ENCODE results near the gene RELN. TPM values are rescaled to one million over a fixed set of nuclear protein-coding genes. Genes with fewer than 3 reads are reported as not detected.
A peak's percentile ranks its signal among the peaks of the same experiment; 100 is the strongest.

RELN gene
- total and polyA plus RNA-seq, 2 of the 13 experiments (the other 11 are each of a cell fraction or from before 2014, with no cell fraction given) = 315 to 332 TPM

DNA sequence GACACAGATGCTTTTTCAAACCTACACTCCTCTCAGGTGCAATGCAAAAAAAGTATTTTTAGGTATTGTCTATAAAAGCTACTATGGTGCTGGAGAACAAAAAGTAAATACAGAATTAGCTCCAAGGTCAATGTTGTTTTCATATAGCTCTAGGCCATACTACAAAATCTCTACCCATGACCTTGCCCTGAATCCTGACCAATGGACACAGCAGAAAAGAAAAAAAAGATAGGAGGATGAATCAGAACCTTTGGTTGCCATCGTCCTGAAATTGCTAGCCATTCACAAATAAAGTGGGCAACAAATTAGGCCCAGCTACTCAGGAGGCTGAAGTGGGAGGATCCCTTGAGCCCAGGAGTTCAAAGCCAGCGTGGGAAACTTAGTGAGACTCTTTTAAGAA is 35.2 kb upstream of the RELN start (continued):
- peak; percentile 27; the same call in 1 of the 2 replicates for TF ChIP-seq FOXJ3 (CRISPR knock-in tag; IDR thresholded peaks at IDR 0.05; ENCODE audit: borderline replicate concordance)
- TF ChIP-seq PHF21A (CRISPR knock-in tag; IDR thresholded peaks at IDR 0.05) = 0 out of 2 replicates have a peak, but pooled peaks have one; percentile 38
- TF ChIP-seq, protein P1, sequence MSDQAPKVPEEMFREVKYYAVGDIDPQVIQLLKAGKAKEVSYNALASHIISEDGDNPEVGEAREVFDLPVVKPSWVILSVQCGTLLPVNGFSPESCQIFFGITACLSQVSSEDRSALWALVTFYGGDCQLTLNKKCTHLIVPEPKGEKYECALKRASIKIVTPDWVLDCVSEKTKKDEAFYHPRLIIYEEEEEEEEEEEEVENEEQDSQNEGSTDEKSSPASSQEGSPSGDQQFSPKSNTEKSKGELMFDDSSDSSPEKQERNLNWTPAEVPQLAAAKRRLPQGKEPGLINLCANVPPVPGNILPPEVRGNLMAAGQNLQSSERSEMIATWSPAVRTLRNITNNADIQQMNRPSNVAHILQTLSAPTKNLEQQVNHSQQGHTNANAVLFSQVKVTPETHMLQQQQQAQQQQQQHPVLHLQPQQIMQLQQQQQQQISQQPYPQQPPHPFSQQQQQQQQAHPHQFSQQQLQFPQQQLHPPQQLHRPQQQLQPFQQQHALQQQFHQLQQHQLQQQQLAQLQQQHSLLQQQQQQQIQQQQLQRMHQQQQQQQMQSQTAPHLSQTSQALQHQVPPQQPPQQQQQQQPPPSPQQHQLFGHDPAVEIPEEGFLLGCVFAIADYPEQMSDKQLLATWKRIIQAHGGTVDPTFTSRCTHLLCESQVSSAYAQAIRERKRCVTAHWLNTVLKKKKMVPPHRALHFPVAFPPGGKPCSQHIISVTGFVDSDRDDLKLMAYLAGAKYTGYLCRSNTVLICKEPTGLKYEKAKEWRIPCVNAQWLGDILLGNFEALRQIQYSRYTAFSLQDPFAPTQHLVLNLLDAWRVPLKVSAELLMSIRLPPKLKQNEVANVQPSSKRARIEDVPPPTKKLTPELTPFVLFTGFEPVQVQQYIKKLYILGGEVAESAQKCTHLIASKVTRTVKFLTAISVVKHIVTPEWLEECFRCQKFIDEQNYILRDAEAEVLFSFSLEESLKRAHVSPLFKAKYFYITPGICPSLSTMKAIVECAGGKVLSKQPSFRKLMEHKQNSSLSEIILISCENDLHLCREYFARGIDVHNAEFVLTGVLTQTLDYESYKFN (CRISPR knock-in tag; conservative IDR thresholded peaks at IDR 0.05) = no peak
- TF ChIP-seq FOXA3 (CRISPR knock-in tag; IDR thresholded peaks at IDR 0.05) = peak; percentile 80
- TF ChIP-seq FOXA1 (IDR thresholded peaks at IDR 0.05) = no peak
- TF ChIP-seq FOXA1 (CRISPR knock-in tag; IDR thresholded peaks at IDR 0.05) = peak; percentile 50
- peak; percentile 53; the same call in 1 of the 2 replicates for TF ChIP-seq ZMYM4 (CRISPR knock-in tag; IDR thresholded peaks at IDR 0.05)
- 0 out of 2 replicates have a peak, but pooled peaks have one; percentile 29 for TF ChIP-seq NCOA1 (CRISPR knock-in tag; IDR thresholded peaks at IDR 0.05)
- TF ChIP-seq ASH2L (IDR thresholded peaks at IDR 0.05; ENCODE audit: insufficient read length, low read depth, low read length) = no peak
- no peak for TF ChIP-seq CREB1 (IDR thresholded peaks at IDR 0.05)
- peak; percentile 58 for TF ChIP-seq CREB1 (CRISPR knock-in tag; IDR thresholded peaks at IDR 0.05)
- TF ChIP-seq THRA (CRISPR knock-in tag; IDR thresholded peaks at IDR 0.05; ENCODE audit: borderline replicate concordance) = 0 out of 2 replicates have a peak, but pooled peaks have one; percentile 19
- TF ChIP-seq NFYB (CRISPR knock-in tag; IDR thresholded peaks at IDR 0.05) = peak; percentile 58
- peak; percentile 30; the same call in 1 of the 2 replicates for TF ChIP-seq FOXP4 (CRISPR knock-in tag; IDR thresholded peaks at IDR 0.05)
- peak; percentile 37 for TF ChIP-seq HNF4A (CRISPR knock-in tag; IDR thresholded peaks at IDR 0.05)
- TF ChIP-seq LCORL (IDR thresholded peaks at IDR 0.05) = no peak
- TF ChIP-seq LCORL (CRISPR knock-in tag; IDR thresholded peaks at IDR 0.05) = peak; percentile 42; the same call in 1 of the 2 replicates
- peak; percentile 43; the same call in 1 of the 2 replicates for TF ChIP-seq SOX5 (CRISPR knock-in tag; IDR thresholded peaks at IDR 0.05; ENCODE audit: borderline replicate concordance)
- no peak for TF ChIP-seq NFE2L1 (CRISPR knock-in tag; IDR thresholded peaks at IDR 0.05; ENCODE audit: borderline replicate concordance)
- peak; percentile 84; the same call in 1 of the 2 replicates for TF ChIP-seq HOMEZ (CRISPR knock-in tag; IDR thresholded peaks at IDR 0.05; ENCODE audit: low read depth)
- no peak for TF ChIP-seq ARNTL (CRISPR knock-in tag; IDR thresholded peaks at IDR 0.05)
- TF ChIP-seq FOSL2 (CRISPR knock-in tag; IDR thresholded peaks at IDR 0.05) = peak; percentile 56; the same call in 1 of the 2 replicates
